ENCODE results near the gene ZNF219.

The ZNF219 gene

DNA sequence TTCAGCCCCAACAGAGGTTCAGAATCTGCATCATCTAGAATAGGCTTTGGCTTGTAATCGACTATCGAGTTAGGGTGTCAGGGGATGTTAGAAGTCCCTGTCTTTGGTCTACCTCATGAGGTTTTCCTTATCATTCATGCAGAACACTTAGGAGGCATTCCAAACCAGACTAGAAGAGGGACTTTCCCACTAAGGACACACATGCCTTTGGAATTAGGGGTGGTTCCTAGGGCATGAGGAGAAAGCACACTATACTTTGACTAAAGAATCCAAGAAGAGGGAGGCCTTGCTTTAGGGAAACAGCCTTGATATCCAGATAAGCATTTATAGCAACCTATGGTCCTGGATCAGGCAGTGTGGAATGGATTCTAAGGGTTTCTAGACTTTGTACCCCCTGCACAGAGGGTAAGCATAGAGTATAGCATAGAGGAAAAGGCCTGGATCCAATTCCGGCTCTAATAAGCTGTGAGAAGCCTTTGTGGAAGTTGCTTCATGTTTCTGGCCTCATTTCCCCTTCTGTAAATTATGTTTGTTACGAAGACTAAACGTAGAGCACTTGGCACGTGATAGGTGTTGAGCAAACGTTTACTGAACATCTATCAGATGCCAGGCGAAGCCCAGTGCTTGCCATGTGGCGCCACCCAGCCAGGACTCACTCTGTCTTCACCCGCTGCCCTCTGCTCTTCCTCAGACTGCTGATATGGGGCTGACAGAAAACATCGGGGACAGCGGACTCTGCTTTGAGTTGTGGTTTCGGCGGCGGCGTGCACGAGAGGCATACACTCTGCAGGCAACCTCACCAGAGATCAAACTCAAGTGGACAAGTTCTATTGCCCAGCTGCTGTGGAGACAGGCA is 13.2 kb downstream of the ZNF219 start:
- peak; percentile 81 to 86 for DNase-seq

DNA sequence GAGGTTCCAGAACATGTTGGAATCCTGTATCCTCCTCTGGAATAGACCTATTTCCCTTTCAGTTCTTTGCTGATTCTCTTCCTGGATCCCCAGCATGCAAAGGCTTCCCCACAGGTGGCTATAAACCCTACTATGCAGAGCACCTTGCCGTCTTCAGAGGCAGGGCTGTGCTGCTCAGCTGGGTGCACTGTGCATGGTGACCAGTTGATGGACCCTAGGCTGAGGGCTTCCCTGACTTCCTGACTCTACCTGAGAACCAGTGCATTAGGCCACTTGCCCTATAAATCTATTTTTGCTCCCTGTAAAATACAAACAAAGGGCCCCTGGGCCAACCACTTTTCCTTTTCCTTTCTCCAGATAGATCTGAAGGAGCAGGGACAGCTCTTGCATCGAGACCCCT is 14.1 kb downstream of the ZNF219 start:
- DNase-seq, result no peak

DNA sequence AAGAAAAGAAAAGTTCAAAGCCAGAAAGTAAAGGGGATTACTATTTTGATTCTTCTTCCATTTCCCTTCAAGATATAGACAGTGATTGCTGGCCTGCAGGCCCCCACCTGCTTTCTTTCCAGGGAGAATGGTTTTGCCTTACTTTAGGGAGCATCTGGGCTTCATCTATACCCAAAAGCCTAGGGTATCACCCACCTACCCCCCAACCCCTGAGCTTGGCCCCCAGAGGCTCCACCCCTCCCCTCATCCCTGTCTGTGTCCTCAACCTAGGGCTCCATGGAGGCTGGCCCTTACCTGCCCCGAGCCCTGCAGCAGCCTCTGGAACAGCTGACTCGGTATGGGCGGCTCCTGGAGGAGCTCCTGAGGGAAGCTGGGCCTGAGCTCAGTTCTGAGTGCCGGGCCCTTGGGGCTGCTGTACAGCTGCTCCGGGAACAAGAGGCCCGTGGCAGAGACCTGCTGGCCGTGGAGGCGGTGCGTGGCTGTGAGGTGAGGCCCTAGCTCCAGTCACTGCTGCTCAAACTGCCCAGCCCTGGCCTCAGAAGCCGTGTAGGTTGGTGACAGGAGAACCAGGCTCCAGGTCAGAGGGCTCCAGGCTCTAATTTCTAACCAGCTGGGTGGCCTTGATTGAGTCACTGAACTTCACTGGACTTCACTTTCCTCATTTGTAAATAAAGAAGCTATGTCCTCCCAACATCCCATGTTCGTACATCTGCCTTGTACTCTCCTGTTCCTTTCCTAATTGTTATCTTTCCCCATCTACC is 14.7 kb downstream of the ZNF219 start:
- DNase-seq, result no peak

DNA sequence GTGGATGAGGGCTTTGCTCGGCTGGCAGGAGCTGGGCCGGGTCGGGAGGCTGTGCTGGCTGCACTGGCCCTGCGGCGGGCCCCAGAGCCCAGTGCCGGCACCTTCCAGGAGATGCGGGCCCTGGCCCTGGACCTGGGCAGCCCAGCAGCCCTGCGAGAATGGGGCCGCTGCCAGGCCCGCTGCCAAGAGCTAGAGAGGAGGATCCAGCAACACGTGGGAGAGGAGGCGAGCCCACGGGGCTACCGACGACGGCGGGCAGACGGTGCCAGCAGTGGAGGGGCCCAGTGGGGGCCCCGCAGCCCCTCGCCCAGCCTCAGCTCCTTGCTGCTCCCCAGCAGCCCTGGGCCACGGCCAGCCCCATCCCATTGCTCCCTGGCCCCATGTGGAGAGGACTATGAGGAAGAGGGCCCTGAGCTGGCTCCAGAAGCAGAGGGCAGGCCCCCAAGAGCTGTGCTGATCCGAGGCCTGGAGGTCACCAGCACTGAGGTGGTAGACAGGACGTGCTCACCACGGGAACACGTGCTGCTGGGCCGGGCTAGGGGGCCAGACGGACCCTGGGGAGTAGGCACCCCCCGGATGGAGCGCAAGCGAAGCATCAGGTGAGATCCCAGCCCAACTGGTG is 16.8 kb downstream of the ZNF219 start:
- no peak for DNase-seq

DNA sequence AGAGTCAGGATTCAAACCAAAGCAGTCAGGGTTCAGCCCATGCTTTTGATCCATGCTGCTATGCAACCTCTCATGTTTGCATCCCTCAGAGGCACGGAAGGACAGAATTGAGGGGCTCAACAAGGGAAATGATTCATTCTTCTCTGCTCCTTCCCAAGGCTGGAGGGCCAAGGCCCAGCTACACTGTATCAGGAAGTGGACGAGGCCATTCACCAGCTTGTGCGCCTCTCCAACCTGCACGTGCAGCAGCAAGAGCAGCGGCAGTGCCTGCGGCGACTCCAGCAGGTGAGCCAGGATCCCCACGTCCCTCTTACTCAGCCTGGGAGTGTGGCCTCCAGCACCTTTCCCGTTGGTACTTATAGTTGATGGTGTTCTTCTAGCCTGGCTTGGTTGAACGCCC is 19.7 kb downstream of the ZNF219 start:
- DNase-seq, result no peak

DNA sequence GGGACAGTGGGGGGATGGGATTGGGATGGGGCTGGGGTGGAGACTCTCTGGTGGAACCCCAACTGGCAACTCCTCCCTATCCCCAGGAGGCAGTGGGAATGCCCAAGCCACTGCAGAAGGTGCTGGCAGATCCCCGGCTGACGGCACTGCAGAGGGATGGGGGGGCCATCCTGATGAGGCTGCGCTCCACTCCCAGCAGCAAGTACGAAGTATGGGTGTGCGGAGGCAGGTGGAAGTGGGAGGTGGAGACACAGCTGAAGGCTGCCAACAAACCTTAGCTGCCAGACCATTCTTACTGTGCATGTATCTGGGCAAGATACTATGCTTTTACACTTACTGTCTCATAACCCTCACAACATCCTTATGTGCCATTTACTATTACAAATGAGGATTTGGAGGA is 20.2 kb downstream of the ZNF219 start:
- DNase-seq, result no peak

DNA sequence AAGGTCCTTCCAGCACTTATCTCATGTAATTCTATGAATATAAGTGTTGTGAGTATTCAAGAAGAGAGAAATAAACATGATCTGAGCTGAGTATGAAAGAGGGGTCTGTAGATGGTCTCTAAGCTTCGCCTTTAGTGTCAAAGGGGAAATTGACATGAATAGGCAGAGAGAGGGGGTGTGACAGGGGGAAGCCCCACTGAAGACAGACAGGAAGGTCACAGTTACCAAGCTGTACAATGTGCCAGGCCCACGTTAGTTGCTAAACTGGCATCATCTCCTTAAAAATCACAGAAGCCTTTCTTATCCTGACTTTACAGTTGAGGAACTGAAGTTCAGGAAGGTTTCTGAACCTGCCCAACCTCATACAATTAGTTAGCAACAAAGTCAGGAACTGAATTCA is 20.8 kb downstream of the ZNF219 start:
- peak in 1 of 2 donors; percentile 25 for DNase-seq

DNA sequence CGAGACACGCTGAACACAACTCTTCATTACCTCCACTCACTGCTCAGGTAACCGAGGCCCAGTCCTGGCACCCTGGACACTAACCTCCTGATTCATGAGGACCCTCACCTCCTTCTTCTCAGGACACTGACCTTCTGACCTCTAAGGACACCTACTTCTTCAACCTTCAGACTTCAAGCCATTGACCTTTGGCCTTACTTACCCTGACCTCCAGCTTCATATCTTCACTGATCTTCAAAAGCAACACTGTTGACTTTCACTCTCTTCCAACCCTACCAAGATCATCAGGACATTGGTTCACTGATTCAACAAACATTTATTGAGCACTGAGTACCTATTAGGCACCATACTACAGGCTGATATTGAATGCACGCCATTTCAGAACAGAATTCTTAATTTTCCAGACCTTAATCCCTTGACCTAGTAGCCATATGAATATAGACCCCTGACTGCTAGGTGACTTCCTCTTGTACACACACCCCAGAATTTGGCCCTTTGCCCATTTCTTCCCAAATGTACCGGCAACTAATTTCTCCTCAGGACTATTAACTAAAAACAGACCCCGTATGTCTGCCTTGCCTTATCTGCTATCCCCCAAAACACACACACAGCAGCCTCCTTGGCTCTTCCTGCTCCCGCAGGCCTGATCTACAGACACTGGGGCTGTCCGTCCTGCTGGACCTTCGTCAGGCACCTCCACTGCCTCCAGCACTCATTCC is 22.6 kb downstream of the ZNF219 start:
- no peak for DNase-seq

DNA sequence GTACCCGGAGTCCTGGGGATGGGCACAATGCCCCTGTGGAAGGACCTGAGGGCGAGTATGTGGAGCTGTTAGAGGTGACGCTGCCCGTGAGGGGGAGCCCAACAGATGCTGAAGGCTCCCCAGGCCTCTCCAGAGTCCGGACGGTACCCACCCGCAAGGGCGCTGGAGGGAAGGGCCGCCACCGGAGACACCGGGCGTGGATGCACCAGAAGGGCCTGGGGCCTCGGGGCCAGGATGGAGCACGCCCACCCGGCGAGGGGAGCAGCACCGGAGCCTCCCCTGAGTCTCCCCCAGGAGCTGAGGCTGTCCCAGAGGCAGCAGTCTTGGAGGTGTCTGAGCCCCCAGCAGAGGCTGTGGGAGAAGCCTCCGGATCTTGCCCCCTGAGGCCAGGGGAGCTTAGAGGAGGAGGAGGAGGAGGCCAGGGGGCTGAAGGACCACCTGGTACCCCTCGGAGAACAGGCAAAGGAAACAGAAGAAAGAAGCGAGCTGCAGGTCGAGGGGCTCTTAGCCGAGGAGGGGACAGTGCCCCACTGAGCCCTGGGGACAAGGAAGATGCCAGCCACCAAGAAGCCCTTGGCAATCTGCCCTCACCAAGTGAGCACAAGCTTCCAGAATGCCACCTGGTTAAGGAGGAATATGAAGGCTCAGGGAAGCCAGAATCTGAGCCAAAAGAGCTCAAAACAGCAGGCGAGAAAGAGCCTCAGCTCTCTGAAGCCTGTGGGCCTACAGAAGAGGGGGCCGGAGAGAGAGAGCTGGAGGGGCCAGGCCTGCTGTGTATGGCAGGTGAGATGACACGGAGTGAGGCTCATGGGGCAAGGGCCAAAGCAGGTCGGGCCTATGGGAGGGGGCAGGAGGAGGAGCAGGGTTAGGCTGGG is 23.8 kb downstream of the ZNF219 start:
- DNase-seq, result no peak

DNA sequence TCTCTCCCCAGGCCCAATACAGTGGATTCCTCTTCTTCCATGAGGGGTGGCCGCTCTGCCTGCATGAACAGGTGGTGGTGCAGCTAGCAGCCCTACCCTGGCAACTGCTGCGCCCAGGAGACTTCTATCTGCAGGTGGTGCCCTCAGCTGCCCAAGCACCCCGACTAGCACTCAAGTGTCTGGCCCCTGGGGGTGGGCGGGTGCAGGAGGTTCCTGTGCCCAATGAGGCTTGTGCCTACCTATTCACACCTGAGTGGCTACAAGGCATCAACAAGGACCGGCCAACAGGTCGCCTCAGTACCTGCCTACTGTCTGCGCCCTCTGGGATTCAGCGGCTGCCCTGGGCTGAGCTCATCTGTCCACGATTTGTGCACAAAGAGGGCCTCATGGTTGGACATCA is 24.5 kb downstream of the ZNF219 start:
- DNase-seq, result no peak

DNA sequence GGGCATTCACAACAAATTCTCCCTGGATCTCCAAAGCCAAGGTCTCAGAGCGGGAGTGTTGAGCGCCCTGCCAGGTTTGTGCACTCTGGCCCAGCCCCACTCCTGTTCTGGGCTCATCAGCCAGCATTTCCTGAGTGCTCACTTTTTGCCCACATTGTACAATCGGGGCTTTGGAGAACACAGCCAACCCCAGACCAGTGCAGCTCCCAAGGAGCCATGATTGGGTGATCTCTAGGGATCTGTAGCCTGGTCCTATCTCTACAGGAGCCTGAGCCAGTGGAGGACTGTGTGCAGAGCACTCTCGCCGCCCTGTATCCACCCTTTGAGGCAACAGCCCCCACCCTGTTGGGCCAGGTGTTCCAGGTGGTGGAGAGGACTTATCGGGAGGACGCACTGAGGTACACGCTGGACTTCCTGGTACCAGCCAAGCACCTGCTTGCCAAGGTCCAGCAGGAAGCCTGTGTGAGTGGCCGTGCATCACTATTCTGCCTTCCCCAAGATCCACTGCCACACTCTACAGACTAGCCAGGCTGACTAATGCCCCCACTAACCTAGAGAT is 25.6 kb downstream of the ZNF219 start:
- DNase-seq, result no peak

DNA sequence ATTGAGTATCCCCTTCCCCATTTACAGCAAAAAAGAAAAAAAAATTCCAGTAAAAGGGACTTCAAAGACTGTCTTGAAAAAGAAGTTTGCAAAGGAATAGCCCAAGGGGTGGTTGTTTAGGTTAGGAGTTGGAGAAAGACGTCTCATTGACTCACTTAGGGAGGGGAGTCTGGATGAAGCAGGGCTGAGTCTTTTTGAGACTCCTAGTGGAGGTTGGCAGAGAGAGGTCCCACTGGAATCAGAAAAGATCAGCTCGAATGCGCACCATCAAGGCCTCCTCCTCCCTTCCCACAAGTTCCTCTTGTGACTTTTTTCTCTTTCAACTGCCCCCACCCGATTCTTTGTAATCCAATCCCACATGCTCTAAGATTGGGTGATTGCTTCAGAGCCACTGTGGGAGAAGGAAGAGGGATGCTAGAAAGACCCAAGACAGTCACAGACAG is 26.4 kb downstream of the ZNF219 start:
- DNase-seq, result peak; percentile 85

DNA sequence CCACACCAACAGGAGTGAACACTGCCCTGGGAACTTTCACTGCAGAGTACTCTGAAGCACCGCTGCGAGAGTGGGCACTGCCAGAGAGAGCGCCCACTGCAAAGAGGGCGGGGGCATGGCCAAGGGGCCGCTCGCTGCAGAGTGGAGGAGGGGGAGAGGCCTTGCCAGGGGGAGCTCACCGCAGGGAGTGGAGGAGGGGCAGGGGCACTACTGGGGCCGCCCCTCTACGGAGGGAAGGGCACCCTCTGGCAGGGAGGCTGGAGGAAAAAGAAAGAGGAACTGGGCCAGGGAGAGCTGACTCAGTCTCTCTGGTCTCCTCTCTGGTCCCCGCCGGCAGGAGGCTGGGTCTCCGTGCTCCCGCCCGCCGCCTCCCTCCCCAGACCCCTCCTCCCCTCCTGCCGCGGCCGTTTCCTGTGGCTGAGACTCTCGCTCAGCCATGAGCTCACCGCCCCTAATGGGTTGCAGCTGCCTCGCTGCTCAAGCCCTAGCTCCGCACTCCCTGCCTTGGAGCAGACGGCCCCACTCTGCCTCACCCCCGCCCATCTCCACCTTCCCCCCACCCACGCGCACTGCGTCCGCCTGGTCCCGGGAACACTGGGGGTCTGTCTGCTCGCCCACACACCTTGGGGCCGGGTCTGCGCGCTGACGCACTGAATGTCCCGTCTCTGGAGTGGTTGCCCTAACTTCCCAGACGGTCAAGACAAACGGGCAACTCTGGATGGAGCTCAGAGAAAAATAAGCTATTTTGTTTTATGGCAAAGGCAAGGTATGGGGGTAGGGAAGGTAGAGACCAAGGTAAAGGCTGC is 27.0 kb downstream of the ZNF219 start:
- DNase-seq, result peak; percentile 73 to 82

DNA sequence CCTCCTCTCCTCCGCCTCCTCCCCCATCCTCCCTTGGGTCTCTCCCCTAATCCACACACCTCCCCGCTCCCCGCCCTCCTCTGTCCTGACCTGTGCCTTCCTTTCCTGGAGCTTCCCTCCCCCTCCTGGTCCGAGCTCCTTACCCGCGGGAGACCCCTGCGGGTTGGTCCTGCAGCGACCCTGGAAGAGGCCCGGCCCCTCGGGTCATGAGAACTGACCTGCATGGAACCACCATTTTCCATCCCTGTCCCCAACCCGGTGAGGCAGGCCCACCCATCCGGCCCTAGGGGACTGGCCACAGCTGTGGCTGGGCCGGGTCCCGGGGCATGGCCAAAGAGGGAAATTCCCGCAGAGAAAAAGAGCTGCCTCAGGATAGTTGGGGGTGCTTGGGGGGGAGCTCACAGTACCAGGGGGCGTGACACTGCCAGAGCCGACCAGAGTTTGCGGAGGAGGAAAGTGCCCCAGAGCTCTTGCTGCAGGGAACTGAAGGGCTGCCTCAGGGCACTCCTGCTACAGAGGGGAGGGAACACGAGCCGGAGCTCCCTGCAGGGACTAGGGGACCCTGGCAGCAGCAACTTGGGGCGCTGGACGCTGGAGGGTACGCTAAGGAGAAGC is 27.7 kb downstream of the ZNF219 start:
- DNase-seq, result peak; percentile 41 to 73

DNA sequence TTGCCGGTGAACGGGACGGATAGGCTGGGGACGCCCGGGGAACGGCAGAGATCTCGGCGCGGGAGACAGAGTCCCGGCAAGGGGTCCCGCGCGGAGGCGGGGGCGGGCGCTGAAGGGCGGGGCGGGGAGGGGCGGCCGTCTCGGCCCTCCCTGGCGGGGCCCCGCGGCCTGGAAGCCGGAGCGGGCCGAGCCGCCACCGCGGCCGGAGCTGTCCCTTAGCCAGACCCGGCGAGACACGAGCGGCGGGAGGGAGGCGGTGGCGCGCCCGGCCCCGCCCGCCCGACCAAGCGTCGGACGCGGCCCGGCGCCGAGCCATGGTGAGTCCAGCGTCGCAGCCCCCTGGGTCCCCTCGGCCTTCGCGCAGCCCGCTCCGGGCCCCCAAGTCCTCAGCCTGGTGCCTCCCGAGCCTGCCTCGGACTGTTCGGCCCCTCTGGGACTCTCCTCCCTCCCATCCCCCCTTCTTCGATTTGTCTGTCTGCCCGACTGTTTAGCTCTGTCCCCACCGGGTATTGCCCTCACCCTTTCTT is 28.3 kb downstream of the ZNF219 start, which contains the start of gene ARHGEF40:
Gene ARHGEF40 (plus strand): TSS at position 222 of the 527 bp plus-strand sequence. CDS start 93 bp downstream, at position 315.
- peak; percentile 23 to 45 for DNase-seq

DNA sequence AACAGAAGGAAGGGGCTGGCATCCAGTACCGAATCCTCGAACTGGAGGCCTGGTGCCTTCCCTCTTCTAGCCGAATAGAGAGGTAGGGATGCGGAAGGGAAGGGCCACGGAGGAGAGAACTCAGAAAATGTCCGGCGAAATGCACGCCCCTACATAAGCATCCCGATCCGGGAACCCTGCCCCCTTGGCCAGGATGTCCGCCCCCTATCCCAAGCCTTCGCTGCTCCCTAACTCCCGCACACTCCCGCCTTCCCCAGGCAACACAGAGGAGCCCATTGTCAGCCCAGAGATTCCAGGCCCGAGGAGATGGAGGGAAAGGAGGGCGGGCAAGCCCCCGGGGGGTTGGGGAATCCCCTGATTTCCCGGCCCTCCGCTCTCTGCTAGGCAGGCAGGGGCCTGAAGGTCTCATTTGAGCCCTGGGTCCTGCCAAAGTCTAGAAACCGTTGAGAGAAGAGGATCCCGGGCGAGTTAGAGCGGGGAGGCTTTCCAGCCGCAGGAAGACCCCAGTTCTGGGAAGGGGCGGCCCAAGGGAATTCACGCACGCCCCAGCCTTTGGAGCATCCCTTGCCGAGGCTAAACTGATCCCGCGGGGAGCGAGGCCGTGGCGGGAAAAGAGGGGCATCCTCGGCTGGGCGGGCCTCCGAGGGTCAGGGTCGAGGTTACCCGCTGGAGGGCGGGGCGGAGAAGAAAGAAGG is 28.9 kb downstream of the ZNF219 start:
- no peak for DNase-seq

DNA sequence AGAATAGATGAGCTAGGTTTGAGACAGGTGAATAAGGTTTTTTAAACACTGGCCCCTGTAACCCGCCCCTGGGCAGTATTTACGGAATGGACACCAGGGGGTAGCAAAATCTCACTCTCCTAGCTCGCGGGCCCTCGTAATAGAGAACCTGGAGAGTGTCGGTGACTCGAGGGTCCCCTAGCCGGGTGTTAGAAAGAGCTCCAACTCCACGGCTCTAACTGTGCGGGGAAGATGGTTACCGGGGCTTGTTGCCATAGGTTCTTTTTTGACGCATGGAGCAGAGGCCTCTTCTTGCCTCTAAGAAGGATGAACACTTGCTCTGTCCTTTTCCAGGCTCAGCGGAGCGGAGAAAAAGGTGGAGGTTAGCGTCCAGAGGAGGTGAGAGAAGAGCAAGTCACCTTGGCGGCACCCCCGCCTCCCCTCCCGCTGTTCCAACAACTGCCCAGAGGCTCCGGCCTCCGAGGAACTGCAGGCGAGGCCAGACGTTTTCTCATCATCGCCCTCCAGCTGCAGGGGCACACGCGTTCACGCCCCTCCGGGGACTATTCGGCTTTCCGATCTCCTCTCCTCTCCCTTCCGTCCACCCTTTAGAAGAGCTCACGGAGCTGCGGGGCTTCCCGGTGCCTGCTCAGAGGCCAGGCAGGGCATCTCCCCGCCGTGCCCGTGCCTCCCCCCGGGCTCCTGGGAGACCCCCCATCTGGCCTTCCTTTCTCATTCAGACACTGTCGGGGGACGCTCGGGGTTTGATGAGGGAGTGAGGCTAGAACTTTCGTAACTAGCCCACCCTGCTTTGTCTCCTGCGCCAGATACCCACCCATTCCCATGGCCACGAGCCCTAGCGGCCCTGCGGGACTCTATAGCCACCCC is 29.7 kb downstream of the ZNF219 start:
- DNase-seq, result peak; percentile 48 to 61

Data from inflammatory macrophage (primary cell).